ENCODE data around the gene ACAD8.
"Not testable (repeated sequence)": the region's sequence is repeated elsewhere in the genome, so short reads cannot be mapped to it uniquely, and the experiment has no call there.

ACAD8 gene

GRCh38 chr11:134242376-134242775 lies 11.0 kb upstream of the ACAD8 start:
- DNase-seq, result no peak

DNA sequence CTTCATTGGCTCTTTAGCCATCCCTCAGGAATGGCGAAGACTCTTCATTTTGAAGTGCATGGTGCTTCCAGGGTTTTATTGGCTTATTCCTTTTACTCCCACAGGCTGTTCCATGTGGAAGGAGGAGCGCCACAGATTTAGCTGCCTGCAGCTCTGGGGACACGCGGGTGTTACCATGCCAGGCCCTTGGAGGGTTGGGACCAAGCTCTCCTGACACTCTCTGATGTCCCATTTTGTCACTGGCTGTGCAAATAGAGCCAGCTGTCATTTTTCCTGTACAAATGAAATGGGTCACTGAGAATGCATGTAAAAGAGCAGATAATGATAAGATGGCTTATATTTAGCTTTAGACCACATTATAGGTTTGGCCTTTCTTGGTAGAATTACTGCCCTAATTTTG lies 9.5 kb upstream of the ACAD8 start:
- no peak for DNase-seq

- no peak for DNase-seq
Observed at GRCh38 chr11:134244593-134244992, 8.8 kb upstream of the ACAD8 start.

GRCh38 chr11:134245434-134245833 lies 7.9 kb upstream of the ACAD8 start:
- DNase-seq, result no peak

- DNase-seq, result no peak
Observed at GRCh38 chr11:134246100-134246499, 7.3 kb upstream of the ACAD8 start.

DNA sequence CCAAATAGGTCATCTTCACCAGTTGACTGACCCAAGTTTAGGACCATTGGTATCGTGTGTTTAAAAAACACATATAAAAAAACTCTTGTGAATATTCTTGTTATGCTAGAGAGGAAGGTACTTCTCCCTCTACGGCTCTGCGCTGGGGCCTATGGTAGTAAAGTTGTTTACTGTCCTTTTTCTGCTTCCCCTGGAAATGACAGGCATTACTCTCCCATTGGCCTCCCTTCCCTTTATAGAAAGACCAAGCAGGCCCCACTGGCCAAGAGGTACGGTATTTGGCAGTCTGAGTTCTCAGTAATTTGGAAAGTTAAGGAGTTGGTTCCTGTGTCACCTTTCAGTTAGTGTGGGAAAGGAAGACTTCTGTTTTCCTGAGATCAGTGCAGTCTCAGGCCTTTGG lies 6.7 kb upstream of the ACAD8 start:
- DNase-seq, result no peak

DNA sequence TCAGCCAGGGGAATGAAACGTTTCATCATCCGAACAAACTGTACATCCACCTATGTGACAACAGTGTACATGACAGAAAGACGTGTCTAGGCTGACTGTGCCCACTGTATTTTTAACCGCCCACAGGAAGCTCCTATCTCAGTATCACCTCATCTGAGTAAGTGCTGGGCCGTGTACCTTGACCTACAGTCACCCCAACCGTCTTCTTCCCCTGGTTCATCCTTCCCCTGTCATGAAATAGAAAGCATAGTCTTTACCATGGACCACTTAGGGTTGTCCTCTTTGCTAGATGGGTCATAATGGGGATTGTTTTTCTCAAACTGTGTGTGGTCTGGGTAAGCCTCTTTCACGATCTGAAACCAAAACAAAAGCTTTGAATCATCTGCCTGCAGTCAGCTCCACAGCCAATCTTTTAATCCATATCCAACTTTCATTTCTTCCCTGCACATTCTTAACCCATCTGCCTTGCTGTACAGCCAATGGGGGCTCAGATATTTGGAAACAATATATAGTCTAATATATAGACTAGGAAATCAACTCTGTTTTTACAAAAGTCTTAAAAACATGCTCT lies 4.4 kb upstream of the ACAD8 start:
- no peak for DNase-seq

GRCh38 chr11:134250246-134250645 lies 3.1 kb upstream of the ACAD8 start:
- DNase-seq, result no peak

DNA sequence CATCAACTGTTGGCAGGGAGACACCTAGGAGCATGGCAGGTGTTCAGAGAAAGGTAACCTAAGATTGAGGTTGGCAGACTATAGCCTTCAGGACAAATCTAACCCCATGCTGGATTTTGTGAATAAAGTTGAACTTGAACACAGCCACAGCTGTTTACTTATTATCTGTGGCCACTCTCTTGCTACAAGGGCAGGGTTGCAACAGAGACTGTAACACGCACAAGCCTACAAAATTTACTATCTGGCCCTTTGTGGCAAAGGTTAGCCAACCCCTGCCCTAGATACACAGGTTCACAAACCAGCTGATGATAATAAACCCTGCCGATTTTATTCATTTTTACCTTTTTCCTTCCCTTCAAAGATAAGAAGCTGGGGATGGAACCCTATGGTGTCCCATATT lies 2.7 kb upstream of the ACAD8 start:
- no peak for DNase-seq

DNA sequence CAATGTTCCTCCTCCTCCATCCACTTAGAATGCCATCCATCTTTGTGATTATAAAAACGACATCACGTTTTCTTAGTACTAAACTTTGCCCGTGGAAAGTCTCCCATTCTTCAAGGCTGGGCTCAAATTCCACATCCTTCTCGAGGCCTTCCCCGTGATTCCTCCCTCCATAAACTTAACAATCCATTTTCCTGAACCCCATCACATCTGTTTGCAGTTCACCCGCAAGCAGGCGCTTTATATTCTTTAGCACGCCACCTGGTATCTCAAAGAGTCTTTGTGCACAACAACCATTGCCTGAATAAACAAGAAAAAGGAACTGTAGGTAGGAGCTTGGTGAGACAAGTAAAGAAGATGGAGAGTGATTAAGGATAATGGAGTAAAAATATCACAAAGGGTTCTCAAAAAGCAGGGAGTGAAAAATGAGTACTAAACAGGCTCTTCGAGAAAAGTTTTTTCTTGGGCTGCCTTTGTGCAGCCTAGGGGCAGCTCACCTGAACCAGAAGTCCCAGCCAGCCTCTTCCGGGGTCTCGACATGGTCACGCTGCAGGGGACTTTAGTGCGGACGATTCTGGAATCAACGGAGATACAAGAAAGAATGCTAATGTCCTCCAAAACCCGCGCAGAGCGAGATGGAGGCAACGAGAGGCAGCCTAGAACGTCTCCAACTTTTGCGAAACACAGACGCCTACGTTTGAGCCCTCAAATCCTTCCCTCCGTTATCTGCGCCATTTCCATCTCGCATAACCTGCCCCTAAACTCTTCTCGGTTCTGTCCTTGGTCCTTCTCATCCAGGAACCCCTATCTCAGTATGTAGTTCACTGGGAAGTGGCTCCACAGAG lies 801 bp upstream of the ACAD8 start:
- no peak for DNase-seq

DNA sequence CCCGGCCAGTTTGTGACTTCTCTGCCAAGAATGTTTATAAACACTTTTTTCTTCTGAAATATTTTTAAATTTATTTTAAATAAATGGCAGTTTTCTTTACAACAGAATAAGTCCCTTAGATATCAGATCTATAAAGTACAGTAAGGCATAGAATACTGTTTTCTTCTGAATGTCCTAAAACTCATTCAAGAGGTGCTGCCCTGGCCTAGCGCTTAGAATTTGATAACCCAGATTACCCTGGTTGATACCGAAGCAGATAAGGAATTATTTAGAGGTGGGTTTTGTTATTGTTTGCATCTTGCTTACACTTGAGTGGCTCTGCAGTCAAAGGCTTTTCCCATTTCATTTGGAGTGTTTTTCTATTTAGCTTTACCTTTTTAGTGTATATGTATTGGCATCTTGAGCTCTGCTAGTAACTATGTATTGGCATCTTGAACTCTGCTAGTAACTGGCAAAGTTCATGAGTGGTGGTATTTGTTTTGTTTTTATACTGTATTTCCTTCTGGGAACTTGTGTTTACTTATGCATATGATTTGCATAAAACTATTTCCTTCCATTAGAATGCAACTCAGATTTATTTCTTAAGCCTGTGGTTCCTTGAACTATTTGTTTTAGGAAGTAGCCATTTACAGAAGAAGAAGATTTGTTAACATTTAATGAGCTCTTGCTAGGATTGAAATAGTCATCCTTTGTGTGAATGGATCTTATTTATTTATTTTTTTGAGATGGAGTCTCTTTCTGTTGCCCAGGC lies 1.2 kb downstream of the ACAD8 start:
- no peak for DNase-seq

DNA sequence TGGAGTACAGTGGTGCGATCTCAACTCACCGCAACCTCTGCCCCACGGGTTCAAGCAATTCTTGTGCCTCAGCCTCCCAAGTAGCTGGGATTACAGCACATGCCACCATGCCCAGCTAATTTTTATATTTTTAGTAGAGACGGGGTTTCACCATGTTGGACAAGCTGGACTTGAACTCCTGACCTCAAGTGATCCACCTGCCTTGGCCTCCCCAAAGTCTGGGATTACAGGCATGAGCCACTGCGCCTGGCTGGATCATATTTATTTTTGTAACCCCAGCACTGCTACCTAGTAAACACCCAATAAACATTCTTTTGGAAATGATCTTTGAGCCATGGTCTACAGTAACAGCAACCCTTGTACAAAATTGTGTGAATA lies 1.8 kb downstream of the ACAD8 start:
- DNase-seq, result not testable (repeated sequence)

DNA sequence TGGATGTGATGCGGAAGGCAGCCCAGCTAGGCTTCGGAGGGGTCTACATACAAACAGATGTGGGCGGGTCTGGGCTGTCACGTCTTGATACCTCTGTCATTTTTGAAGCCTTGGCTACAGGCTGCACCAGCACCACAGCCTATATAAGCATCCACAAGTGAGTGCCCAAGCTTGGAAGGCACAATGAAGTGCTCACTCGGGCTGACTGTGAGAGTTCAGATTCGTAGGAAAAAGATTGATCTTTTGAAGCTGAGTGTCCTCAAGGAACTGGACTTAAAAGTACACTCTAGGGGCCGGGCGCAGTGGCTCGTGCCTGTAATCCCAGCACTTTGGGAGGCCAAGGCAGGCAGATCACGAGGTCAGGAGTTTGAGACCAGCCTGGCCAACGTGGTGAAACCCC lies 3.7 kb downstream of the ACAD8 start:
- no peak for DNase-seq

DNA sequence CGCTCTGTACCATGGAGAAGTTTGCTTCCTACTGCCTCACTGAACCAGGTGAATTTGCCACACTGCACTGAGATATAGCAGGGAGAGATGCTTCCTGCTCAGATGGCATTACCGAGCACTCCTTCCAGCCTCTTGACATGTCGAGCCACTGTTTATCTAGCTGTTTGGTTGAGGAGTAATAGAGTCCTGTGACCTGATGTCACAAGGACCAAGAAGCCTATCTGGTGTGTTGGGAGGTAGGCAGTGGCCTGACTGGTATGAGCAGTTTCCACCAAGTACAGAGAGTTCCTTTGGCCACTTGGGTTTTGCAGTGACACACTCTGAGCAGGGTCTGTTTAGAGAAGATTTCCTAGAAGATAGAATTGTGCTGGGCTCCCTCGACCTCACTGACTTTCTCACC lies 5.2 kb downstream of the ACAD8 start:
- DNase-seq, result no peak

- no peak for DNase-seq
Observed at GRCh38 chr11:134260503-134260902, 7.1 kb downstream of the ACAD8 start.

- DNase-seq, result no peak
Observed at GRCh38 chr11:134260983-134261382, 7.6 kb downstream of the ACAD8 start.

DNA sequence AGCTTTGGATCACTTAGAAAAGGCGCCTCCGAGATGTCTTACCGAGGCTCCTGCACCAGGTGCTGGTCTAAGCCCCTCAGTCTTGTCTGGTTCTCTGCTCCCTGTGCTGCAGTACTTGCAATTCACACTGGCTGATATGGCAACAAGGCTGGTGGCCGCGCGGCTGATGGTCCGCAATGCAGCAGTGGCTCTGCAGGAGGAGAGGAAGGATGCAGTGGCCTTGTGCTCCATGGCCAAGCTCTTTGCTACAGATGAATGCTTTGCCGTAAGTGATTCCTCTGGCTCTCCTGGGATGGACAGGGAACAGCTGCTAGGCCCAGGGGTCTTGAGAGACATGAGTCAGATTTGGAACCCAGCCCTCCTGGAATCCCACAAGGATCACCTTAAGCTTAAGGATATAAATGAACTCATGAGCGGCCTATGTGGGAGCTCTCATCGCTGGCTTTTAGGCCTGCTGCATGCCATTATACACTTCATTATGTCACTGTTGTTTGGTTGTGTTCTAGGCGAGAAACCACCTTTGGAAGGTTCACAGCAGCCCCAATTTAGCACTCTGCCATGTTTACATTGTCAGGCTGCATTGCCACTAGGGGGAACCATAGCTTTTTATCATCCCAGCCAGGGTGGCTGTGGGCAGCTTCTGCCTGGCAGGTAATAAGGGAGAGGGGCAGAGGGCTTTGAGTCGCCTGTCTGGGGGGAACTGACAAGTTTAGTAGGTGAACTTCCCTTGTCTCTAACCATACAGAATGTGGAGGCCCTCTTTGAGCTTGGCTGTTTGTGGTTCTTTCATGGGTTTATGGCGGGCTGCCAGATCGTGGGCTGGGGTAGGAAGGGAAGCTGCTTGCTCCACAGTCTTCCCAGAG lies 8.5 kb downstream of the ACAD8 start:
- no peak for DNase-seq

DNA sequence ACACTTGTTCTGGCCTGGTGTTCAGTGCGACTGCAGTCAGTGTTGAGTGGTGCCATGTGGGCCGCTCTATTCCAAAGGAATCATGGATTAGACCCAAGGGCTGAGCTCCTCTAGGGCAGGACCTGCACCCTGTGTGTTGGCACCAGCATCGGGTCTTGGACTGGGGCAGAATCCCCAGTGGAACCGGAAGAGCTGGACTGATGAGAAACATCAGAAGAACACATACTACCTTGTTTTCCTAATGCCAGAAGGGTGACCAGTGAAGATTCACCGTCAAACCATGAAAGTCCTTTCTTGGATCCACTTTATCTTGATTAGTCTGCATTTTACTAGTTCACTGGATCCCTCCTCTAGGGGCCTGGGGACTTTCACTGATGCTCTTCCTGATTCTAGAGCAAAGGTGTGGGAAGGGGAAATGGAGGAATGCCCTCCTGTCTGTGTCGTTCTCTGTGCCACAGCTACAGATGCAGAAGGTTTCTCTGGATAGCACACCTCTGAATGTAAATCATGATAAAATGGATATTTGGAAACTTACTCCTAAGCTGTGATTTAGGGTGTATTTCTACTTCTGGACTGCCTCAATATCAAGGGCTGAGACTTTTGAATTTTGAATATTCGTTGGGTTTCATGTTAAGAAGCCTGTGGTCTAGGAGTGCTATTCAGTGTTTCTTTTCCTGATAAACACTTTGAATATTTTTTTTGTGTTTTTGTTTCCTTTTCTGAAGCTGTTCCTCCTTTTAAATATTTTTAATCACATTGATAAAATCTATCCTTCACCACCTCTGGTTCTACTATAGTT lies 11.8 kb downstream of the ACAD8 start:
- DNase-seq, result no peak

- no peak for DNase-seq
Observed at GRCh38 chr11:134266440-134266839, 13.1 kb downstream of the ACAD8 start.

- no peak for DNase-seq
Observed at GRCh38 chr11:134266841-134267251, 13.5 kb downstream of the ACAD8 start.

- DNase-seq, result no peak
Observed at GRCh38 chr11:134267461-134267860, 14.1 kb downstream of the ACAD8 start.

DNA sequence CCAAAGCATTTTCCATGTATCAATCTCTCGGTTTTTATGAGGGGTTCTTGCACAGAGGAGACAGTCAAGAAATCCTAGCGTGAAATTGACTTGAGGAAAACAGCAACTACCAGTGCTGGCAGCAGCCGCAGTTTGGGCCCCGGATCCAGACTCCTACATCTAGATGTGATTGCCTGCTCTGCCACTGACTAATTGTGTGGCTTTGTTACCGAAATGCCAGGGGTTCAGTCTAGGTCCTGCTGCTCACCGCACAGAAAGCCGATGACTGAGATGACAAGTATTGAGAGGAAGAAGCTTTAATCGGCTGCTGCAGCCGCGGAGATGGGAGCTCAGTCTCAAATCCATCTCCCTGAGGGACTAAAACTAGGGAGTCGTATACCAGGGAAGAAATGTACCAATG lies 14.6 kb downstream of the ACAD8 start:
- no peak for DNase-seq

Data from NCI-H2171 (cell line).